ENCODE results near the gene TMPRSS5. TPM values are rescaled to one million over a fixed set of nuclear protein-coding genes. Genes with fewer than 3 reads are reported as not detected.

TMPRSS5 gene
- total and polyA plus RNA-seq, 10 of the 15 experiments (the other 5 are each of a cell fraction or from before 2014, with no cell fraction given): 0.05 to 0.85 (median 0.34) TPM; not detected in 2

DNA sequence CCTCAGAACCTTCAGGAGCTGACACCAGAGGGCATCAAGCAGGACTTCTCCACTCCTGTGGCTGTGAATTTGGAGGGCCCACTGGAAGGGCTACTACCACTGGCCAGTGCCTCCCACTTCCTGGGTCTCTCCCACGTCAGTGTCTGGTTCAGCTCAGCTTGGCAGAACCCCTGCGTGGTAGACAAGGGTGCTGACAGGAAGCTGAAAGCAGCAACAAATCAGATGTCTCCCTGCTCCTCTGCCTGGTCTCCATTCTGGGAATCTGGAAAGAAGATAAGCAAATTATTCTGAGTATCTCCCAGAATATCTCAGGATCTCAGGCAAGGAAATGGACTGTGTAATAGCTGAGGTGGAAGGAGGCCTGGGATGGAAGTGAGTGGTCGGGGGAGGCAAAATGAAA is 61.5 kb downstream of the TMPRSS5 start:
- WGBS (ENCODE audit: insufficient coverage, insufficient replicate concordance, low lambda C conversion rate, missing lambda C conversion rate): 2% methylated on average over 3 of the region's 3 CpGs
- H3K9ac ChIP-seq (ENCODE audit: control insufficient read depth, insufficient read depth, low read length): no peak overlapping the region
- H3K36me3 ChIP-seq (ENCODE audit: control insufficient read depth in 2 of 2, insufficient read depth in 2 of 2, low read length in 1 of 2): no peaks in the 10 kb centered on the region
- H3K27ac ChIP-seq (ENCODE audit: control insufficient read depth, insufficient read depth): no peak overlapping the region
- DNase-seq (ENCODE audit: low read depth, low spot score) (no peak), FAIRE-seq (no peak), ATAC-seq (no peak)
- CTCF ChIA-PET: no interaction called here
- in situ Hi-C loops (cut with MboI): no loop called here
- POLR2A ChIA-PET: no interaction called here
- H3K79me2 ChIP-seq (ENCODE audit: control insufficient read depth, insufficient read depth, low read length): no peaks in the 10 kb centered on the region
- H3K27me3 ChIP-seq (replicated peaks in 1 of 2; ENCODE audit: control insufficient read depth in 2 of 2, insufficient read depth in 2 of 2, low read length in 1 of 2): no peaks in the 10 kb centered on the region; a peak in 1 of 4 replicates
- SMC1A ChIA-PET (ENCODE audit: uncharacterized antibody, unreplicated experiment): no interaction called here
- H3K4me3 ChIP-seq: no peak overlapping the region
- no peaks in the 10 kb centered on the region for H3K4me1 ChIP-seq (ENCODE audit: control insufficient read depth, insufficient read depth, low read length)
- H2AFZ ChIP-seq (ENCODE audit: control insufficient read depth, low read depth, low read length): no peak overlapping the region
- no peak overlapping the region for H3K4me2 ChIP-seq (ENCODE audit: control insufficient read depth, insufficient read depth)
- no TSS peak for BruUV-seq (replicated peaks)
- H3K9me3 ChIP-seq (replicated peaks; ENCODE audit: control insufficient read depth, insufficient read depth, low read length): no peaks in the 10 kb centered on the region
- no peaks in the 10 kb centered on the region for H4K20me1 ChIP-seq (ENCODE audit: control insufficient read depth, insufficient read depth)
- intact Hi-C loops (cut with micrococcal nuclease; ENCODE audit: unreplicated experiment): no loop called here
- no peak for TF ChIP-seq RAD21 (IDR thresholded peaks at IDR 0.05; ENCODE audit: insufficient read depth, low read depth, low read length)
- RAD21 ChIA-PET (ENCODE audit: unreplicated experiment): no interaction called here

DNA sequence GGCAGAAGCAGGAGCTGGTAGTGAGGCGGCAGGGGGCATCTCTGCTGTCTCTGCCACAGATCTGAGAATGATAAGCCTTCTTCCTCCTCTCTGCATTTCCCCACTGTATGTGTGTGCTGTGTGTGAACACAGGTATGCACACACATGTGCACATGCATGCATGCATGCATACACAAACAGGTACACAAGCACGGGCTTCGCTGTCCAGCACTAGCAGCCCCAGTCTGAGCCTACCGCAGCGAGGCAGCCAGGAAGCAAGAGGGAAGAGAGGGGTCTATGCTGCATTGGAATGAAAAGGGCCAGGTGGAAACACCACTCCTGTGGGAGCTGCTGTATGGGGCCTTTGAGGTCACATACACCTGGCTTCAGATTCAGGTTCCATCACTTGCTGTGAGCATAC is 62.4 kb downstream of the TMPRSS5 start:
- FAIRE-seq (no peak), DNase-seq (ENCODE audit: low read depth, low spot score) (no peak), ATAC-seq (no peak)
- ChIA-PET POLR2A (no interaction called here), RAD21 (ENCODE audit: unreplicated experiment) (no interaction called here), CTCF (no interaction called here), SMC1A (ENCODE audit: uncharacterized antibody, unreplicated experiment) (no interaction called here)
- Histone ChIP-seq H3K9ac (ENCODE audit: control insufficient read depth, insufficient read depth, low read length) (no peak overlapping the region), H3K9me3 (replicated peaks; ENCODE audit: control insufficient read depth, insufficient read depth, low read length) (no peaks in the 10 kb centered on the region), H3K4me3 (no peak overlapping the region), H3K4me1 (ENCODE audit: control insufficient read depth, insufficient read depth, low read length) (no peaks in the 10 kb centered on the region), H3K36me3 (ENCODE audit: control insufficient read depth in 2 of 2, insufficient read depth in 2 of 2, low read length in 1 of 2) (no peaks in the 10 kb centered on the region), H3K79me2 (ENCODE audit: control insufficient read depth, insufficient read depth, low read length) (no peaks in the 10 kb centered on the region), H4K20me1 (ENCODE audit: control insufficient read depth, insufficient read depth) (no peaks in the 10 kb centered on the region), H3K27me3 (replicated peaks in 1 of 2; ENCODE audit: control insufficient read depth in 2 of 2, insufficient read depth in 2 of 2, low read length in 1 of 2) (no peaks in the 10 kb centered on the region; a peak in 1 of 4 replicates), H3K27ac (ENCODE audit: control insufficient read depth, insufficient read depth) (no peak overlapping the region), H3K4me2 (ENCODE audit: control insufficient read depth, insufficient read depth) (no peak overlapping the region), H2AFZ (ENCODE audit: control insufficient read depth, low read depth, low read length) (no peak overlapping the region)
- BruUV-seq (replicated peaks): no TSS peak
- WGBS (ENCODE audit: insufficient coverage, insufficient replicate concordance, low lambda C conversion rate, missing lambda C conversion rate): 51% methylated on average over 5 of the region's 5 CpGs
- in situ Hi-C loops (cut with MboI) (no loop called here), intact Hi-C loops (cut with micrococcal nuclease; ENCODE audit: unreplicated experiment) (no loop called here)
- TF ChIP-seq POLR2AphosphoS2 (IDR thresholded peaks at IDR 0.05; ENCODE audit: low read depth, low read length) (no peak), ZNF217 (IDR thresholded peaks at IDR 0.05) (no peak), CBX3 (IDR thresholded peaks at IDR 0.05; ENCODE audit: borderline replicate concordance, low read depth) (no peak), RUNX3 (IDR thresholded peaks at IDR 0.05; ENCODE audit: low read length) (no peak), POLR2AphosphoS5 (IDR thresholded peaks at IDR 0.05; ENCODE audit: low read length) (no peak), DPF2 (IDR thresholded peaks at IDR 0.05) (no peak)
- TF ChIP-seq, protein P1, sequence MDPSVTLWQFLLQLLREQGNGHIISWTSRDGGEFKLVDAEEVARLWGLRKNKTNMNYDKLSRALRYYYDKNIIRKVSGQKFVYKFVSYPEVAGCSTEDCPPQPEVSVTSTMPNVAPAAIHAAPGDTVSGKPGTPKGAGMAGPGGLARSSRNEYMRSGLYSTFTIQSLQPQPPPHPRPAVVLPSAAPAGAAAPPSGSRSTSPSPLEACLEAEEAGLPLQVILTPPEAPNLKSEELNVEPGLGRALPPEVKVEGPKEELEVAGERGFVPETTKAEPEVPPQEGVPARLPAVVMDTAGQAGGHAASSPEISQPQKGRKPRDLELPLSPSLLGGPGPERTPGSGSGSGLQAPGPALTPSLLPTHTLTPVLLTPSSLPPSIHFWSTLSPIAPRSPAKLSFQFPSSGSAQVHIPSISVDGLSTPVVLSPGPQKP (IDR thresholded peaks at IDR 0.05; ENCODE audit: low read depth, low read length): no peak
- TF ChIP-seq, protein P2, sequence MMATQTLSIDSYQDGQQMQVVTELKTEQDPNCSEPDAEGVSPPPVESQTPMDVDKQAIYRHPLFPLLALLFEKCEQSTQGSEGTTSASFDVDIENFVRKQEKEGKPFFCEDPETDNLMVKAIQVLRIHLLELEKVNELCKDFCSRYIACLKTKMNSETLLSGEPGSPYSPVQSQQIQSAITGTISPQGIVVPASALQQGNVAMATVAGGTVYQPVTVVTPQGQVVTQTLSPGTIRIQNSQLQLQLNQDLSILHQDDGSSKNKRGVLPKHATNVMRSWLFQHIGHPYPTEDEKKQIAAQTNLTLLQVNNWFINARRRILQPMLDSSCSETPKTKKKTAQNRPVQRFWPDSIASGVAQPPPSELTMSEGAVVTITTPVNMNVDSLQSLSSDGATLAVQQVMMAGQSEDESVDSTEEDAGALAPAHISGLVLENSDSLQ (IDR thresholded peaks at IDR 0.05): no peak

Data from GM12878 (cell line).